RKO (cell line): ENCODE results near the gene SLC9C1.
A peak's percentile ranks its signal among the peaks of the same experiment; 100 is the strongest.

Experiments
- DNase-seq: peaks from one replicate; pipeline ENCODE4 v3.0.0-alpha.2; 2016; ENCODE audit warnings: low spot score

Gene SLC9C1

GRCh38 chr3:112109322-112109721 lies 184.7 kb downstream of the SLC9C1 start:
- no peak for DNase-seq

- DNase-seq: no peak
Measured at GRCh38 chr3:112104774-112105173, 189.2 kb downstream of the SLC9C1 start.

- DNase-seq: peak; percentile 69
Measured at GRCh38 chr3:112101916-112102315, 192.1 kb downstream of the SLC9C1 start.

GRCh38 chr3:112097378-112097777 lies 196.6 kb downstream of the SLC9C1 start:
- DNase-seq: peak; percentile 99

- no peak for DNase-seq
Measured at GRCh38 chr3:112096176-112096575, 197.8 kb downstream of the SLC9C1 start.

- no peak for DNase-seq
Measured at GRCh38 chr3:112095731-112096130, 198.3 kb downstream of the SLC9C1 start.

GRCh38 chr3:112093180-112093522 lies 200.9 kb downstream of the SLC9C1 start:
- DNase-seq: no peak

GRCh38 chr3:112092496-112093179 lies 201.4 kb downstream of the SLC9C1 start:
- no peak for DNase-seq

GRCh38 chr3:112090887-112091586 lies 203.0 kb downstream of the SLC9C1 start:
- no peak for DNase-seq
